ENCODE data around the gene RPS6KL1. TPM values are rescaled to one million over a fixed set of nuclear protein-coding genes. Genes with fewer than 3 reads are reported as not detected.

The RPS6KL1 gene
- total RNA-seq, 1 donor from 2014 or later = 2.0 TPM

DNA sequence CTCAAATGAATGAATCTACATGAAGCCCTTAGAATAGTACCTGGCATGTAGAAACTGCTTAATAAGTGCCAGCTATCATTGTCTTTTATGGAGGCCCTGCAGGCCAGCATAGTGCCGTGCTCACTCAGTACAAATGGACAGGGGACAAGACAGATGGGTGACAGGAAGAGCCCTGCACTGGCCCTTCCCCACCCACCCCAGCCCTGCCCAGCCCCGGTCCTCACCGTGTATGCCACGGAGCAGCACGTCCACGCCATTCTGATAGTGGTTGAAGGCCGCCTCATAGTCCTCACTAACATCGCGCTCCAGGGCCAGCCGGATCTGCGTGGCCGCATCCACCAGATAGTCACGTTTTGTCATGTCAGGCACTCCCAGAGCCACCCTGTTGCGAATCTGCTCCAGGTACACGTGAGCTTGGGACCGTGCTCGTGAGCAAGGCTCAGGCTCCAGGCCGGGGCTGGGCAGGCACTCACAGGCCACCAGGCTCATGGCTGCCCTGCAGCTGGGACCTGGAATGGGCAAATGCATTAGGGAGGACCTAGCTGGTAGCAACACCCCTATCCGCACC is 1.9 kb downstream of the RPS6KL1 start:
- no peaks in the 10 kb centered on the region for H3K27me3 ChIP-seq (ENCODE audit: low read depth)
- ATAC-seq (no peak), DNase-seq (no peak)
- TF ChIP-seq, protein P1, sequence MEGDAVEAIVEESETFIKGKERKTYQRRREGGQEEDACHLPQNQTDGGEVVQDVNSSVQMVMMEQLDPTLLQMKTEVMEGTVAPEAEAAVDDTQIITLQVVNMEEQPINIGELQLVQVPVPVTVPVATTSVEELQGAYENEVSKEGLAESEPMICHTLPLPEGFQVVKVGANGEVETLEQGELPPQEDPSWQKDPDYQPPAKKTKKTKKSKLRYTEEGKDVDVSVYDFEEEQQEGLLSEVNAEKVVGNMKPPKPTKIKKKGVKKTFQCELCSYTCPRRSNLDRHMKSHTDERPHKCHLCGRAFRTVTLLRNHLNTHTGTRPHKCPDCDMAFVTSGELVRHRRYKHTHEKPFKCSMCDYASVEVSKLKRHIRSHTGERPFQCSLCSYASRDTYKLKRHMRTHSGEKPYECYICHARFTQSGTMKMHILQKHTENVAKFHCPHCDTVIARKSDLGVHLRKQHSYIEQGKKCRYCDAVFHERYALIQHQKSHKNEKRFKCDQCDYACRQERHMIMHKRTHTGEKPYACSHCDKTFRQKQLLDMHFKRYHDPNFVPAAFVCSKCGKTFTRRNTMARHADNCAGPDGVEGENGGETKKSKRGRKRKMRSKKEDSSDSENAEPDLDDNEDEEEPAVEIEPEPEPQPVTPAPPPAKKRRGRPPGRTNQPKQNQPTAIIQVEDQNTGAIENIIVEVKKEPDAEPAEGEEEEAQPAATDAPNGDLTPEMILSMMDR (IDR thresholded peaks at IDR 0.05) = no peak
- H3K9me3 ChIP-seq = no peaks in the 10 kb centered on the region
- no peak overlapping the region for H3K27ac ChIP-seq
- peaks cover 33% of the 10 kb centered on the region for H3K4me1 ChIP-seq
- H3K4me3 ChIP-seq = no peak overlapping the region
- intact Hi-C loops (cut with DNase I) = no loop called here
- H3K36me3 ChIP-seq = no peaks in the 10 kb centered on the region

GRCh38 chr14:74920281-74920680 is 2.8 kb downstream of the RPS6KL1 start:
- H3K27ac ChIP-seq = no peak overlapping the region
- no peaks in the 10 kb centered on the region for H3K36me3 ChIP-seq
- ATAC-seq = no peak
- intact Hi-C loops (cut with DNase I) = no loop called here
- no peaks in the 10 kb centered on the region for H3K27me3 ChIP-seq (ENCODE audit: low read depth)
- H3K4me1 ChIP-seq = peaks cover 33% of the 10 kb centered on the region
- TF ChIP-seq, protein P1 (IDR thresholded peaks at IDR 0.05) = no peak
- H3K4me3 ChIP-seq = no peak overlapping the region
- no peak for DNase-seq
- no peaks in the 10 kb centered on the region for H3K9me3 ChIP-seq

DNA sequence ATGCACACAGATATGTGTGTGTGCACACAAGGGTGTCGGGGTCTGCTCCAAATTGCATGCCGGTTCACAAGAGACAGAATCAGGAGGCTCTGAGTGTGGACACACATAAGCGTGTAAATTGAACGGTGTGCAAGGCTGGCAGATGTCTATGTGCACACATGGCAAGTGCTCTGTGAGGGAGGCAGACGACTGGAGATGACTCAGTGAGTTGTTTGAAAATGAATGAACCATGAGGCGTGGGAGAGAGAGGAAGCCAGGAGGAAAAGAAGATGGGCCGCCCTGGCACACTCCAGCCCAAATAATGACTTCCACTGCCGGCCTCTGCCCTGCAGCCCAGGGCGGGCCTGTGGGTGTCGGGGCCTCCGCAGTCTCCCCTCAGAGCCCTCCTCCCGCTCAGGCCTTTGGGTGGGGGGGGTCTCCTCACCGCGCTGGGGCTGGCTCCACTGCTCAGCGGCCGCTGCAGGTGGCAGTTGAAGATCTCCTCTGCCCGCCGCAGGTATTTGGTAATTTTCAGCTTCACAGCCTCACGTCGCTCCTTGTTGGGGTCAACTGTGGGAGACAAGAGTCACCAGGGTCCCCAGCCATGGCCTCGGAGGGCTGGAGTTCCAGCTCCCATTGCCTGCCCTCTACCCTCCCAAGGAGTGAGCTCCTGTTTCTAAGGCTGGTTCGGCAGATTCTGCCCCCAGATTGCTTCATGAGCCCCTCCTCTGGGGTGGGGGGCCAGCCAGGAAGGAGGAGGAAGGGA is 3.5 kb downstream of the RPS6KL1 start:
- Histone ChIP-seq H3K27me3 (ENCODE audit: low read depth) (no peaks in the 10 kb centered on the region), H3K4me1 (peaks cover 33% of the 10 kb centered on the region), H3K9me3 (no peaks in the 10 kb centered on the region), H3K27ac (no peak overlapping the region), H3K36me3 (no peaks in the 10 kb centered on the region), H3K4me3 (no peak overlapping the region)
- ATAC-seq (no peak), DNase-seq (no peak)
- TF ChIP-seq, protein P1 (IDR thresholded peaks at IDR 0.05) = no peak
- intact Hi-C loops (cut with DNase I) = no loop called here

DNA sequence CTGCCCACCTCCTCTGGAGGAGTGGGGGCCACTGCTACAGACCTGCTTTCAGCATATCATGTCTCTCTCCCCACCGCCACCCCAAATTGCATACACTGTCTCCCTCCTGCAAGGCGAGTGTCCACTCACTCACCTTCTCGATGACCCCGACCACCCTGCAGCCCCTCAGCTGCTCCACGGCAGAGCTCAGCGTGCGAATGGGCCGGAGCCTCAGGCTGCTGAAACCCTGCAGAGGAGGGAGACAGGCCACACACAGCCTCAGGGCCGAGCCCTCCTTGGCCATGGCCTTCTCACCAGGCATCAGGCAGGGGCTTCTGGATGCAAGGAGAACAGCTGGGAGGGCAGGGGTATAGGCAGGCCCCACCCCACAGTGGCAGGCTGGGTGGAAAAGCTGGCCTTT is 4.7 kb downstream of the RPS6KL1 start:
- H3K4me3 ChIP-seq = no peak overlapping the region
- H3K27ac ChIP-seq = no peak overlapping the region
- H3K4me1 ChIP-seq = peaks cover 30% of the 10 kb centered on the region
- H3K27me3 ChIP-seq (ENCODE audit: low read depth) = no peaks in the 10 kb centered on the region
- intact Hi-C loops (cut with DNase I) = no loop called here
- H3K9me3 ChIP-seq = no peaks in the 10 kb centered on the region
- no peak for DNase-seq
- TF ChIP-seq, protein P1 (IDR thresholded peaks at IDR 0.05) = no peak
- H3K36me3 ChIP-seq = no peaks in the 10 kb centered on the region
- ATAC-seq = no peak

DNA sequence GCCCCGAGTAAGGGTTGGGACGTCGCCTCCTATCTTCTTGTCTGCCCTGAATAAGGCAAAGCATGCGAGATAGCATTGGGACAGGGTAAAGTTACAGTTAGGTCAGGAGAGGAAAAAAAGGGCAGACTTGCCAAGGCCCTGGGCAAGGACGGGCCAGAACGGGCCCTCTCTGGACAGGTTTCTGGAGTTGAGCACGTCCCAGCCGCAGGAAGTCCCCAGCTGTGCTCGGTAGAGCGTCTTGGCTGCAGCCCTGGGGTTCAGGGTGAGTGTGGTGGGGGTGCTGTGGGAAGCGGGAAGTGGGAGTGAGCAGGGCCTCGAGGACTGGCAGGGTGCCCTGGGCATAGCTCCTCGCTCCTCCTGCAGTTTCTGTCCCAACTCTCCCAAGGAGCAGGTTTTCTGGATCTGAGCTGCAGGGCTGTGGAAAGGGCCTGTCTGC is 5.4 kb downstream of the RPS6KL1 start:
- ATAC-seq (peak; percentile 32 to 49), DNase-seq (no peak)
- TF ChIP-seq, protein P1 (IDR thresholded peaks at IDR 0.05) = no peak
- H3K27ac ChIP-seq = peak overlapping the region; percentile 27
- intact Hi-C loops (cut with DNase I) = no loop called here
- H3K27me3 ChIP-seq (ENCODE audit: low read depth) = no peaks in the 10 kb centered on the region
- no peaks in the 10 kb centered on the region for H3K36me3 ChIP-seq
- peaks cover 23% of the 10 kb centered on the region for H3K4me1 ChIP-seq
- no peak overlapping the region for H3K4me3 ChIP-seq
- no peaks in the 10 kb centered on the region for H3K9me3 ChIP-seq
